Measurements from ENCODE around the gene CENPT.
A peak's percentile ranks its signal among the peaks of the same experiment; 100 is the strongest.
"Not testable (repeated sequence)": the region's sequence is repeated elsewhere in the genome, so short reads cannot be mapped to it uniquely, and the experiment has no call there.

Gene CENPT

GRCh38 chr16:67874372-67874771, 26.9 kb upstream of the CENPT start:
- DNase-seq = no peak

- no peak for DNase-seq
These were observed 26.2 kb upstream of the CENPT start for GRCh38 chr16:67873435-67874370.

- no peak for DNase-seq
These were observed 25.3 kb upstream of the CENPT start, which contains the start of gene EDC4 for GRCh38 chr16:67872631-67873434. Gene EDC4, plus strand, starts transcription at chr16:67873052. Its CDS starts 210 bp downstream, at chr16:67873262.

GRCh38 chr16:67872131-67872630, 24.7 kb upstream of the CENPT start:
- no peak for DNase-seq

GRCh38 chr16:67871256-67871655, 23.8 kb upstream of the CENPT start:
- DNase-seq = no peak

- no peak for DNase-seq
These were observed 22.2 kb upstream of the CENPT start for GRCh38 chr16:67869653-67870052.

DNA sequence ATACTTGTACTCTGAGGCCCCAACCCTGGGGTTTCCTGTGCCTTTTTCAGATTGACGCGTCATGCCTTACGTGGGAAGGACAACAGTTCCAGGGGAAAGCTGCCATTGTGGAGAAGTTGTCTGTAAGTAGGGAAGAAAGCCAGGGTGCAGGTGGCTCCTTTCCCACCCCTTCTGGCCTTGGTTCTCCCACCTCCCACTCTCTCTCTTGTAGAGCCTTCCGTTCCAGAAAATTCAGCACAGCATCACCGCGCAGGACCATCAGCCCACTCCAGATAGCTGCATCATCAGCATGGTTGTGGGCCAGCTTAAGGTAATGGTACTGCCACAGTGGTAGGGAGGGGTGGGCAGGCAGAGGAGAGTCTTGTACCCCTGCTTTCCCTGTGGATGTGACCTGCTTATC, 20.8 kb upstream of the CENPT start:
- DNase-seq = no peak

- no peak for DNase-seq
These were observed 17.8 kb upstream of the CENPT start for GRCh38 chr16:67865318-67865717.

DNA sequence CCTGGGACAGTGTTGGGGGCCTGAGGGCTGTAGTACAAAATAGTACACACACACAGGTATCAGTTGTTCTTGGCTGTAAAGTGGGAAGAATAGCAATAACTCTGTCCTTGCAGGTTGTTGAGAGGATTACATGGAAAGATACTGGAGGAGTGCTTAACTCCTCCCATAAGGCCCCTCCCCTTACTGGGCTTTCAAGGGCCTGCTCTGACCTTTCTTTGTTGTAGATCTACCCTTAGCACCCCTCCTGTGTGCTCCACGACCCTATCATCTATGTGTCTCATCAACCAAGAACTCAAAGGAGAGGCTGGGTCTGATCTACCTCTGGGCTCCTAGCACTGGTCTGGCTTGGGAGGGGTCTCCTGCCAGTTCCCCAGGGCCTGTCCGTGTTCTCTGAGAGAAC, 17.1 kb upstream of the CENPT start:
- no peak for DNase-seq

GRCh38 chr16:67864044-67864443, 16.6 kb upstream of the CENPT start:
- not testable (repeated sequence) for DNase-seq

GRCh38 chr16:67862623-67863583, 15.4 kb upstream of the CENPT start:
- no peak for DNase-seq

GRCh38 chr16:67861877-67862276, 14.4 kb upstream of the CENPT start:
- DNase-seq = no peak

DNA sequence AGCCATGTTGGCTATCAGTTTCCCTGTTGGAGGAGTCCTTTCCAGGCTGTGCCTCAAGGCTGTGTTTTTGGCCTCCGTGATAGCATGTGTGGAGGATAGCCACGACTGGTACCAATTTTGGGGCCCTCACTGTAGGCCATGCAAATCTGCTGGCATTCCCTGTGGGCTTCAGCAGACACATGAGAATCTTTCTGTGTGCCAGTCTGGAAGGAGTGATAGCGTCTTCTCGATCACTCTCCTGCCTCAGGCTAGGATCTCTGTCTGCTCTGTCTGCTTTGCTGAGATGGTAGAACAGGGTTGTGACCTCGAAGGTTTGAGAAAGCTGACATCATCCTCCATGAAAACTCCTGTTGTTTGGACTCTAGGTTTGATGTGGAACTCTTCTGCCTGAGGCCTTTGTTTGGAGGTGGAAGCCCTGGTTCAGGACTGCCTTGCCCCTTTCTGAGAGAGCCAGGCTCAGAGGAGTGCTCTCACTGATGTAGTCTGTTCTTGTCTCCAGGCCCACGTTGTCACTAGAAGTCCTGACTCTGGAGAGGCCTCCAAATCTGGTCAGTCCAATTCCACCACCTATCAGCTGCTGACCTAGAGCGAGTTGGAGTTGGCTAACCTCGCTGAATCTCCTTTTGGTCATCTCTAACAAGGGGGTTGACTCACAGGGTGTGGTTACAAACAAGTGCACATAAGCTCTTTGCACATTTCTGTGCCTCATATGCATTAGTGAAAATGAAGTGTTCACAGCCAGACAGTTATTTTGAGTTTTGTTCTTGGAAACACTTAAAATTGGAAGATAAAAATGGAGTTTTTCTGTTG, 13.3 kb upstream of the CENPT start:
- DNase-seq = no peak

DNA sequence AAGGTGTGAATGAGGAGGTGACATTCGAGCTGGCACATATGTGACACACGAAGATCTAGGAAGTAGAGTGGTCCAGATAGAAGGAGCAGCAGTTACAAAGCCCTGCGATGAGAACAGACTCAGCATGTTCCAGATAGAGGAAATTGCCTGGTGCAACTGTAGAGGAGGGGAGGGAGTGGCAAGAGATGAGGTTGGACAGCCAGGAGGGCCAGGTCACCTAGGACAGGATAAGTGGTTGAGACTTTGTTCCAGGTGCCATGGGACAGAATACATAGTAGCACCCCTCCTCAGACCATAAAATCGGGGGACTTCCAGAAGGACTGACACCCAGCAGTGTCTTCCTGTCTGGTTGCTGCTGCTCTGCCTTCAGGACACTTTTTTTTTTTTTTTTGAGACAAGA, 11.0 kb upstream of the CENPT start:
- no peak for DNase-seq

GRCh38 chr16:67857547-67858233, 10.2 kb upstream of the CENPT start:
- no peak for DNase-seq

- no peak for DNase-seq
These were observed 9.5 kb upstream of the CENPT start for GRCh38 chr16:67856927-67857546.

GRCh38 chr16:67855789-67856188, 8.3 kb upstream of the CENPT start:
- DNase-seq = no peak

DNA sequence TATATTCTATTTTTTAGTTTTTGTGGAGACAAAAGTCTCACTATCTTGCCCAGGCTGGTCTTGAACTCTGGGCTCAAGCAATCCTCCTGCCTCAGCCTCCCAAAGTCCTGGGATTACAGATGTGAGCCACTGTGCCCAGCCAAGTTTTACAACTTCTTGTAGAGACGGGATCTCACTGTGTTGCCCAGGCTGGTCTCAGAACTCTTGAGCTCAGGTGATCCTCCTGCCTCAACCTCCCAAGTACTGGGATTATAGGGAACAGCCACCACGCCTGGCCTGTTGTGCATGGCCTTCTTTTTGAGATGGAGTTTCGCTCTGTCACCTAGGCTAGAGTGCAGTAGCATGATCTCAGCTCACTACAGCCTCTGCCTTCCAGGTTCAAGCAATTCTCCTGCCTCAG, 6.2 kb upstream of the CENPT start:
- DNase-seq = no peak

DNA sequence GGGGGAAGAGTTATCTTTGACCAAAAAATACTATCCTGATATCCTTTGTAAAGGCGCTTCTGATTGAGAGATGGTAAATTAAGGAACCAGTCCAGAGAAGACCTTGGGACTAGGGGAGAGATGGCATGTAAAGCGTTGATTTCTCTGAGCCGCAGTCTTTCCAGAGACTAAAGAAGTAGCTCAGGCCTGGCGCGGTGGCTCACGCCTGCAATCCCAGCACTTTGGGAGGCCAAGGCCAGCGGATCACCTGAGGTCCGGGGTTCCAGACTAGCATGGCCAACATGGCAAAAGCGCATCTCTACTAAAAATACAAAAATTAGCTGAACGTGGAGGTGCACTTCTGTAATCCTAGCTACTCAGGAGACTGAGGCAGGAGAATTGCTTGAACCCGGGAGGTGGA, 625 bp upstream of the CENPT start:
- DNase-seq = no peak

DNA sequence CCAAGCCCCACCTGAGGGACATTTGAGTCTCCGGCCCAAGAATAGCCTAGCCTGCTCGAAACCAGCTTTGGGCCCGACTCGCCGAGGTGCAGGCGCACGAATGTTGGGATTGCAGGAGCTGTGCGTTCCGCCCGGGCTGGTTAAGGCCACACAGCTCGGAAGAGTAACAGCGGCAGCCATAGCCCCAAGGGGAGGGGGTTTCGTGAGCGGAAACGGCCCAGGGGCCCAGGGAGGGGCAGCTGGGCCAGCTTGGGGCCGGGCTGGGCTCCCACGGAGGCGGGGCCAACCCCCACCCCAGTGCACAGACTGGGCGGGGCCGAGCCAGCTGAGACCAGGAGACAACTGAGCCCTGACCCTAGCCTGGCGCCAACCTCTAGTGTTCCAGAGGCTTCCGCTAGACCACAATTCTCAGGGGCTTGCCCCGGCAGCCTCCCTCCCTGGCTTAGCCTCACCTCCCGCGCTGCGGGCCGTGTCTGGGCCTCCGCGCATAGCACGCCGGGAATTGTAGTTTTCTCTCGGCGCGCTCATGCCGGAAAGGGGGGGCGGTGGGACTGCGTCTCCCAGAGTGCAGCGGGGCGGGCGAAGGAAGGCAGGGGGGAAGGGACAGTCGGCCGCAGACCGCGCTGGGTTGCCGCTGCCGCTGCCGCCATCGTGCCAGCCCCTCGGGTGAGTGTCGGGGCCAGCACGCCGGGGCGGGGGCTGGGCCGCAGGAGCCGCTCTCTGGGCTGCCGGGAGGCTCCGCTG, 1.0 kb downstream of the CENPT start, which contains the start of gene NUTF2:
TSS of gene NUTF2 (plus strand) at position 614 of the 744 bp plus-strand sequence. CDS start 18,198 bp downstream, outside the sequence.
- DNase-seq = peak; percentile 45

Measured in NCI-H187 treated with DMSO at 0.1 percent for 48 hours (cell line).